ENCODE measurements around the gene RXFP3. TPM values are rescaled to one million over a fixed set of nuclear protein-coding genes. Genes with fewer than 3 reads are reported as not detected.

The RXFP3 gene
- polyA plus RNA-seq, 2 donors = not detected

DNA sequence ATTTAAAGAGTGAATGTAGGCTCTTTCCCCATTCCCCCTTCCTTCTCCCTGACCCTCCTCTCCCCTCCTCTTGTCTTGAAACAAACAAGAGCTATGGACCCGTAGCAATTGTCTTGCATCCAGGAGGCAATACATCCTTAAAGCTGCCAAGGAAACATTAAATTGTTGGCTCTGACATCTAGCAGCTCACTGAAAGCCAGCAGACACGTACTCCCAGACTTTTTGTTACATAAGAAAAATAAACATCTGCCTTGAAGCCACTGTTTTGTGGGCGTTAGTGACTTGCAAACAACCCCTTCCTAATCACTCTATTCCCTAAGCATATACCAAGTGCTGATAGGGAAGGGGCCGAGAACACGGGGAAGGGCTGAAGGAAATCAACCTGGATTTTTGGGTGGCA is 39.7 kb downstream of the RXFP3 start:
- H3K27ac ChIP-seq (ENCODE audit: low read depth in 2 of 2, low read length in 1 of 2) = no peak overlapping the region
- no peak overlapping the region for H3K4me3 ChIP-seq (ENCODE audit: low read depth in 1 of 2, low read length in 2 of 2)
- H3K9me3 ChIP-seq (ENCODE audit: control insufficient read depth in 2 of 2, insufficient read depth in 1 of 2, low read depth in 1 of 2, low read length in 1 of 2) = no peaks in the 10 kb centered on the region
- H3K36me3 ChIP-seq (ENCODE audit: control insufficient read depth in 2 of 2, insufficient read depth in 2 of 2, low read length in 1 of 2) = no peaks in the 10 kb centered on the region
- H3K27me3 ChIP-seq (ENCODE audit: control insufficient read depth in 1 of 2, insufficient read depth in 2 of 2, low read length in 2 of 2) = no peaks in the 10 kb centered on the region
- peaks cover 0 to 1% of the 10 kb centered on the region in 2 donors for H3K4me1 ChIP-seq (ENCODE audit: control insufficient read depth in 2 of 2, insufficient read depth in 2 of 2, low read length in 1 of 2)
- 27 to 33% methylated on average over 5 of the region's 5 CpGs for WGBS, 2 donors

DNA sequence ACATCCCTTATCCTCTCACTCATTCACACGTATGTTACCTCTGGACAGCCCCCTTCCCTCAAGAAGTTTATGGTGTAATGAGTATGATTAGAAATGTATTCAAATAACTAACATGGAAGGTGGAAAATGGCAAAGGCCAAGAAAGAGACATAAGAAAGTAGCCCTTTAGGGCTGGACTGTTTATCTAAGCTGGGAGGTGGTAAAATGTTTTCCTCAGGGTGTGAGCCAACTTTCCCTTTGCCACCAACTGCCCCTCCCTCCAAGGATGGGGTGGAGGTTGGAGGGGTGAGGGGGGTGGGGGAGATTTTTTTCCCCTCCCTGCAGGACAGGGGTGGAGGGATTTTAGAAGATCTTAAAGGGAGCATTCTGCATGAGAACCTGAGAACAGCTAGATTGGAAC is 40.1 kb downstream of the RXFP3 start:
- no peaks in the 10 kb centered on the region for H3K27me3 ChIP-seq (ENCODE audit: control insufficient read depth in 1 of 2, insufficient read depth in 2 of 2, low read length in 2 of 2)
- no peaks in the 10 kb centered on the region for H3K36me3 ChIP-seq (ENCODE audit: control insufficient read depth in 2 of 2, insufficient read depth in 2 of 2, low read length in 1 of 2)
- H3K9me3 ChIP-seq (ENCODE audit: control insufficient read depth in 2 of 2, insufficient read depth in 1 of 2, low read depth in 1 of 2, low read length in 1 of 2) = no peaks in the 10 kb centered on the region
- H3K27ac ChIP-seq (ENCODE audit: low read depth in 2 of 2, low read length in 1 of 2) = no peak overlapping the region
- H3K4me1 ChIP-seq (ENCODE audit: control insufficient read depth in 2 of 2, insufficient read depth in 2 of 2, low read length in 1 of 2) = peaks cover 0 to 4% of the 10 kb centered on the region in 2 donors
- 54 to 72% methylated on average over 1 of the region's 1 CpG for WGBS, 2 donors
- no peak overlapping the region for H3K4me3 ChIP-seq (ENCODE audit: low read depth in 1 of 2, low read length in 2 of 2)

DNA sequence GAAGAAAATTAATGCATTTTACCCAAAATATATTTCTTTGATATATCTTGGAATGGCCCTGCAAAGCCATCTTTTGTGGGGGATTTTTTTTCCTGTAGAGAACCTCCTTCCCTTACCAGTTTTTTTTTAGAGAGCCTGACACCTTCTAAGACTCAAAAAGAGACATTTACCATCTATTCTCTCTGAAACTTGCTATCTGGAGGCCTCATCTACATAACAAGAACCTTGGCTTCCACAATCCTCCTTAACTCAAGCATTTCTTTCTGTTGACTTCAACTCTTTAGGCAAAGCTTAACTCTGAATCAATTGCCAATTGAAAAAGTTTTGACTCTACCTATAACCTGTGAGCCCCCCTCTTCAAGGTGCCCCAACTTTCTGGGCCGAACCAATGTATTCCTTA is 42.1 kb downstream of the RXFP3 start:
- H3K9me3 ChIP-seq (ENCODE audit: control insufficient read depth in 2 of 2, insufficient read depth in 1 of 2, low read depth in 1 of 2, low read length in 1 of 2) = no peaks in the 10 kb centered on the region
- H3K4me3 ChIP-seq (ENCODE audit: low read depth in 1 of 2, low read length in 2 of 2) = no peak overlapping the region
- peaks cover 0 to 4% of the 10 kb centered on the region in 2 donors for H3K4me1 ChIP-seq (ENCODE audit: control insufficient read depth in 2 of 2, insufficient read depth in 2 of 2, low read length in 1 of 2)
- H3K36me3 ChIP-seq (ENCODE audit: control insufficient read depth in 2 of 2, insufficient read depth in 2 of 2, low read length in 1 of 2) = no peaks in the 10 kb centered on the region
- no peaks in the 10 kb centered on the region for H3K27me3 ChIP-seq (ENCODE audit: control insufficient read depth in 1 of 2, insufficient read depth in 2 of 2, low read length in 2 of 2)
- no peak overlapping the region for H3K27ac ChIP-seq (ENCODE audit: low read depth in 2 of 2, low read length in 1 of 2)
- 92 to 95% methylated on average over 1 of the region's 1 CpG for WGBS, 2 donors

DNA sequence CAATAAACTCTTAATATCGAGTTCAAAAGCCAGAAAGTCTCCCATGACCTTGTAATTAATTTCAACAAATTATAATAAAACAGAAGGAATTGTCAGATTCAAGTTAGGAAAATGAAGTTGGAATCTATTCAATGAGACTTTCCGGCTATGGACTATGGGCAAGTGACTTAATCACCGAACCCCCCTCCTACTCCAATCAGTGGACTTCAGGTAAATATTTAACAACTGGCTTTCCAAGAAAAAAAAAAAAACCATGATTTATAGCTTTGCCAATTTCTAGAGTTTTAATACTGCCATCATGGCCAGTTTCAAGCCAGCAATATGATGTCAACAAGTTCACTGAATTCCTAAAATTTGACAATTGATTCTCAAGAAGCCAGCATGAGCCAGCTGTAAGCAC is 43.8 kb downstream of the RXFP3 start:
- WGBS, 2 donors = 85 to 92% methylated on average over 3 of the region's 3 CpGs
- Histone ChIP-seq H3K36me3 (ENCODE audit: control insufficient read depth in 2 of 2, insufficient read depth in 2 of 2, low read length in 1 of 2) (no peaks in the 10 kb centered on the region), H3K27ac (ENCODE audit: low read depth in 2 of 2, low read length in 1 of 2) (no peak overlapping the region), H3K4me3 (ENCODE audit: low read depth in 1 of 2, low read length in 2 of 2) (no peak overlapping the region), H3K27me3 (ENCODE audit: control insufficient read depth in 1 of 2, insufficient read depth in 2 of 2, low read length in 2 of 2) (no peaks in the 10 kb centered on the region), H3K9me3 (ENCODE audit: control insufficient read depth in 2 of 2, insufficient read depth in 1 of 2, low read depth in 1 of 2, low read length in 1 of 2) (no peaks in the 10 kb centered on the region), H3K4me1 (ENCODE audit: control insufficient read depth in 2 of 2, insufficient read depth in 2 of 2, low read length in 1 of 2) (peaks cover 0 to 4% of the 10 kb centered on the region in 2 donors)

DNA sequence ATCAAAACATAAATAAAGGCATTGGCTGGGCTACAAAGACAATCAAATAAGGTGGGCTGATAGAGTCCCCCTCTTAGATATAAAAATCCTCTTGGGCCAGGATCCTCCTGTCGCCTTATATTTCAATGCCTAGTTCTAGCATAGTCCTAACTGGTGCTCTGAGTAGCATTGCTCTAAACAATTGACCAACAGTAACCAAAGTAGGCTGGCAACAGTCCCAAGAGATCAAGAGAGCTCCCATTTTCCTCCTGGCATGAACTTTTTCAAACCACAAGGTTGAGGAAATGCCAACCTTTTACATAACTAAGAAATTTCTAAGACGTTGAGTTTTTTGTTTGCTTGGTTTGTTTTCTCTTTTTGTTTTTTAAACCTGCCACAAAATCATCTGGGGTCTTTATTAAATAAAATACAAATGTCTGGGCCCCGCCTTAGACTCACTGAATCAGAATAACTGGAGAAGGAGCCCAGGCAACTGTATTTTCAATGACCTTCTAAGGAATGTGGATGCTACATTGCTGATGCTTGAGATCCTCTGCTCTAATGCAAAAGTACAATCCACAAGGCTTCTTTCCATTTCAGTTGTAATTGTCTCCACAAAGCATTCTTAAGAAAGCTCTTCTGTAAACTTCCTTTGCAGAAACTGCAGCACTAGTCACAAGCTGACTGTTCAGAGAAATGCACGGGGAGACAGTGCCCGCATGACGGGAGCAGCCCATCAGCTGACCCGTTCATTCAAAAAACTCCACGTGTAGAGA is 45.4 kb downstream of the RXFP3 start:
- WGBS, 2 donors = 54 to 72% methylated on average over 8 of the region's 8 CpGs
- Histone ChIP-seq H3K4me3 (ENCODE audit: low read depth in 1 of 2, low read length in 2 of 2) (no peak overlapping the region), H3K4me1 (ENCODE audit: control insufficient read depth in 2 of 2, insufficient read depth in 2 of 2, low read length in 1 of 2) (peaks cover 0 to 4% of the 10 kb centered on the region in 2 donors), H3K27me3 (ENCODE audit: control insufficient read depth in 1 of 2, insufficient read depth in 2 of 2, low read length in 2 of 2) (no peaks in the 10 kb centered on the region), H3K9me3 (ENCODE audit: control insufficient read depth in 2 of 2, insufficient read depth in 1 of 2, low read depth in 1 of 2, low read length in 1 of 2) (no peaks in the 10 kb centered on the region), H3K36me3 (ENCODE audit: control insufficient read depth in 2 of 2, insufficient read depth in 2 of 2, low read length in 1 of 2) (peaks cover 0 to under 1% of the 10 kb centered on the region in 2 donors), H3K27ac (ENCODE audit: low read depth in 2 of 2, low read length in 1 of 2) (no peak overlapping the region)

DNA sequence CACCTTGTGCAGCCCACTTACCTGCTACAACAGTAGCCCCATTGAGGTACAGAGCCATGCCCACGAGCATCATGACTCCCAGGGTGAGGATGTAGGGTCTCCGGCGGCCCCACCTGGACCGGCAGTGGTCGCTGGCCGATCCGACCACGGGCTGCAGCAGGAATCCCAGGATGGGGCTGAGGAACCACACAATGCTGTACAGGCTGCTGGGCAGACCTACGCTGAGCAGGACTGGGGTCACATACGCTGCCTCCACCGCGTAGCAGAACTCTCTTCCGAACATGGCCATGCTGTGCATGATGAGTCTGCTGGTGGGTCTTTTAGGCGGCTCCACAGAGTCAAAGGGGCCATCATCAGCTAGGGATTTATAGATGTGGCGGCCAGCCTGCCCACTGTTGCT is 48.0 kb downstream of the RXFP3 start:
- H3K36me3 ChIP-seq (ENCODE audit: control insufficient read depth in 2 of 2, insufficient read depth in 2 of 2, low read length in 1 of 2) = peaks cover 5 to 10% of the 10 kb centered on the region in 2 donors
- no peak overlapping the region for H3K27ac ChIP-seq (ENCODE audit: low read depth in 2 of 2, low read length in 1 of 2)
- H3K4me3 ChIP-seq (ENCODE audit: low read depth in 1 of 2, low read length in 2 of 2) = no peak overlapping the region
- WGBS, 2 donors = 96 to 97% methylated on average over 15 of the region's 15 CpGs
- H3K4me1 ChIP-seq (ENCODE audit: control insufficient read depth in 2 of 2, insufficient read depth in 2 of 2, low read length in 1 of 2) = peaks cover 0 to 4% of the 10 kb centered on the region in 2 donors
- no peaks in the 10 kb centered on the region for H3K27me3 ChIP-seq (ENCODE audit: control insufficient read depth in 1 of 2, insufficient read depth in 2 of 2, low read length in 2 of 2)
- H3K9me3 ChIP-seq (ENCODE audit: control insufficient read depth in 2 of 2, insufficient read depth in 1 of 2, low read depth in 1 of 2, low read length in 1 of 2) = no peaks in the 10 kb centered on the region

DNA sequence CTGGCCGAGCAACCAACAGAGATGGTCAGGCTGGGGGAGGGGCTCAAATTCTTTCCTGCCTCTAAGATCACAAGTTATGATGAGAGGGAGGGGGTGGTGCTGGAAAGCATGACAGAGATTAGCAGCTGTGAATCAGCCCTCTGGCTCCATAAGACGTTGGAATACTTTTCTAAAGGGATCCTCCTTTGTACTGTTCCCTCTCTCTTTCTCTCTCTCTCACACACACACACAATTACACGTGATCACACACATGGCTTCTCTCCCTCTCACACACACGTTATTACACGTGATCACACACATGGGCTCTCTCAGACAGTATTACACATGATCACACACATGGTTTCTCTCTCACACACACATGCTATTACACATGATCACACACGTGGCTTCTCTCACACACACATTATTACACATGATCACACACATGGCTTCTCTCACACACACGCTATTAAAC is 48.5 kb downstream of the RXFP3 start, which contains the start of gene SLC45A2:
SLC45A2 (minus strand) TSS at position 23 of the 454 bp plus-strand sequence. CDS start 110 bp downstream, outside the sequence.
- WGBS, 2 donors = 73 to 75% methylated on average over 7 of the region's 7 CpGs
- Histone ChIP-seq H3K4me1 (ENCODE audit: control insufficient read depth in 2 of 2, insufficient read depth in 2 of 2, low read length in 1 of 2) (peaks cover 0 to 4% of the 10 kb centered on the region in 2 donors), H3K27me3 (ENCODE audit: control insufficient read depth in 1 of 2, insufficient read depth in 2 of 2, low read length in 2 of 2) (no peaks in the 10 kb centered on the region), H3K36me3 (ENCODE audit: control insufficient read depth in 2 of 2, insufficient read depth in 2 of 2, low read length in 1 of 2) (peaks cover 5 to 10% of the 10 kb centered on the region in 2 donors), H3K4me3 (ENCODE audit: low read depth in 1 of 2, low read length in 2 of 2) (no peak within 1 kb of the TSS), H3K9me3 (ENCODE audit: control insufficient read depth in 2 of 2, insufficient read depth in 1 of 2, low read depth in 1 of 2, low read length in 1 of 2) (no peaks in the 10 kb centered on the region), H3K27ac (ENCODE audit: low read depth in 2 of 2, low read length in 1 of 2) (no peak within 1 kb of the TSS)

DNA sequence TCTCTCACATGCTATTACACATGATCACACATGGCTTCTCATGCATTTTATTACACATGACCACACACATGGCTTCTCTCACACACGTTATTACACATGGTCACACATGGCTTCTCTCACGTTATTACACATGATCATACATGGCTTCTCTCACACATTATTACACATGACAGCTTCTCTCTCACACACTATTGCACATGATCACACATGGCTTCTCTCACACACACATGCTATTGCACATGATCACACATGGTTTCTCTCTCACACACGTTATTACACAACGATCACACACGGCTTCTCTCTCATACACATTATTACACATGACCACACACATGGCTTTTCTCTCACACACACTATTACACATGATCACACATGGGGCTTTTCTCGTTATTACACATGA is 49.3 kb downstream of the RXFP3 start:
- peaks cover 5 to 10% of the 10 kb centered on the region in 2 donors for H3K36me3 ChIP-seq (ENCODE audit: control insufficient read depth in 2 of 2, insufficient read depth in 2 of 2, low read length in 1 of 2)
- peaks cover 0 to 4% of the 10 kb centered on the region in 2 donors for H3K4me1 ChIP-seq (ENCODE audit: control insufficient read depth in 2 of 2, insufficient read depth in 2 of 2, low read length in 1 of 2)
- no peak overlapping the region for H3K4me3 ChIP-seq (ENCODE audit: low read depth in 1 of 2, low read length in 2 of 2)
- H3K9me3 ChIP-seq (ENCODE audit: control insufficient read depth in 2 of 2, insufficient read depth in 1 of 2, low read depth in 1 of 2, low read length in 1 of 2) = no peaks in the 10 kb centered on the region
- WGBS, 2 donors = 94 to 97% methylated on average over 6 of the region's 6 CpGs
- no peak overlapping the region for H3K27ac ChIP-seq (ENCODE audit: low read depth in 2 of 2, low read length in 1 of 2)
- H3K27me3 ChIP-seq (ENCODE audit: control insufficient read depth in 1 of 2, insufficient read depth in 2 of 2, low read length in 2 of 2) = no peaks in the 10 kb centered on the region

Data from esophagus (tissue), 2 donors.